Ovary (tissue), 9 donors: Measurements from ENCODE around the gene SLC36A4. TPM values are rescaled to one million over a fixed set of nuclear protein-coding genes. Genes with fewer than 3 reads are reported as not detected.
"Not testable (repeated sequence)": the region's sequence is repeated elsewhere in the genome, so short reads cannot be mapped to it uniquely, and the experiment has no call there.

ENCODE experiments used
- DNase-seq, 5 donors: peaks; one replicate each; pipeline ENCODE4 v3.0.0-alpha.2; 2019 to 2020
- H3K27ac ChIP-seq, 2 donors: fragments of 200-600 bp; one replicate each; pipeline versions ENCODE4 v1.5.1 to v1.8.0; 2019 to 2022
- H3K27me3 ChIP-seq: fragments of 200-600 bp; one replicate; pipeline ENCODE4 v1.8.0; 2022
- H3K36me3 ChIP-seq: fragments of 200-600 bp; sonication (generic); one replicate; pipeline ENCODE4 v1.5.1; 2019
- H3K4me1 ChIP-seq: one replicate; pipeline ENCODE4 v1.8.1; 2013; ENCODE audit warnings: mild to moderate bottlenecking, moderate library complexity; ENCODE audit not compliant: insufficient read depth
- H3K4me3 ChIP-seq: fragments of 200-600 bp; sonication (generic); one replicate; pipeline ENCODE4 v1.5.1; 2017
- H3K9me3 ChIP-seq, 2 donors: fragments of 200-600 bp in 1 of 2; sonication (generic) in 1 of 2; one replicate each; pipeline versions ENCODE4 v1.5.1 to v1.8.1; 2013 to 2019; ENCODE audit warnings: mild to moderate bottlenecking in 1 of 2, moderate library complexity in 1 of 2
- EP300 ChIP-seq: sonication (generic); formaldehyde crosslinking; IDR thresholded peaks from one replicate; pipeline ENCODE4 v1.6.1; 2017; ENCODE audit warnings: antibody characterized with exemption
- POLR2A ChIP-seq: fragments of 450-650 bp; IDR thresholded peaks from one replicate; pipeline ENCODE4 v1.6.1; 2017; ENCODE audit warnings: antibody characterized with exemption, mild to moderate bottlenecking, moderate library complexity
- WGBS, 3 donors: extraction: QIAGEN DNeasy Blood & Tissue Kit in 1 of 3; methylation state at CpG; one replicate each; pipeline versions ENCODE4 v1.1.5 to v1.1.7; 2013 to 2017; 5-methylcytosine and 5-hydroxymethylcytosine counted together
- intact Hi-C, 4 donors: fragments of 100-400 bp; cut with DNase I; formaldehyde crosslinking; loops; one replicate each; pipeline versions ENCODE4 v1.11.0 to v1.15.1; 2022 to 2023
- polyA plus RNA-seq, 2 donors: library from polyadenylated mRNA; stranded (reverse); fragments of 200-250 nt in 1 of 2; fragments of 350-450 nt in 1 of 2; fragmentation: Illumina TruSeq in 1 of 2; extraction: RNeasy Lipid Tissue Mini Kit (QIAGEN cat#74804) in 1 of 2; gene quantifications; one replicate each; pipeline ENCODE4 v1.2.3, GENCODE V29; 2013 to 2014
- total RNA-seq, 7 donors: library from RNA; depleted of rRNA in 2 of 7; stranded (reverse); fragments of >200 nt in 2 of 7; fragmentation: NEBNext Ultra II Directional in 3 of 7; extraction: Animal tissue kit (Norgen Biotek cat#: 25700) in 3 of 7; gene quantifications; one replicate each; pipeline versions ENCODE4 v1.1.0 to v1.2.4, GENCODE V29; 2016 to 2023
- TF ChIP-seq, protein P1 (sequence below), 3 donors: fragments of 450-650 bp in 2 of 3; fragments of 200-600 bp in 1 of 3; IDR thresholded peaks; one replicate each; pipeline versions ENCODE4 v1.5.1 to v1.8.0; 2016 to 2022; ENCODE audit warnings: antibody characterized with exemption in 3 of 3, mild to moderate bottlenecking in 1 of 3
- donor health status: DM: no; HTN: no; CAD: no; lungs with moderate emphysema.
- donor health status: DM: no; HTN: no; CAD: no.
- donor health status: Bipolar disorder and iron deficiency.
- donor health status: DM: yes; HTN: yes; CAD: no.
- donor health status: DM: no; HTN: no; CAD: no.
- donor health status: DM: yes; HTN: yes; CAD: no.

The SLC36A4 gene
- total and polyA plus RNA-seq, 9 donors, result 6.4 to 23.9 (median 13.8) TPM

DNA sequence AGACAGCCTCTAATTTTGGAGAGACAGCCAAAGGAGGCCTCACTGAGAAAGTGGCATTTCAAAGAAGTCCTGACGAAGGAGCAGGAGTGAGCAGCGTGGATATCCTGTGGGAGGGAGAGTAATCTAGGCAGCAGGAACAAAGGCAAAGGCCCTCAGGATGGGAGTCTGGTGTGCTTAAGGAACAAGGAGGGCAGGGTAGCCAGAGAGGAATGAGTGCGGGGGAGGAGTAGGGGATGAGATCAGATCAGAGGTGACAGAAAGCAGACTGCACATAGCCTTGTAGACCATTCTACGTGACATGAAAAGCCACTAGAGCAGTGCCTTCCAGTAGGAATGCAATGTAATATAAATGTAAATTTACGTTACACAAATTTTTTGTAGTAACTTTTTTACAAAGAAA is 5.6 kb downstream of the SLC36A4 start:
- H3K9me3 ChIP-seq, result no peaks in the 10 kb centered on the region
- DNase-seq, result no peak
- WGBS, 3 donors, result 90 to 92% (median 91%) methylated on average over 5 of the region's 5 CpGs
- H3K4me3 ChIP-seq, result no peak overlapping the region
- H3K27ac ChIP-seq, result no peak overlapping the region
- no peaks in the 10 kb centered on the region for H3K27me3 ChIP-seq
- no peaks in the 10 kb centered on the region for H3K4me1 ChIP-seq
- TF ChIP-seq, protein P1, sequence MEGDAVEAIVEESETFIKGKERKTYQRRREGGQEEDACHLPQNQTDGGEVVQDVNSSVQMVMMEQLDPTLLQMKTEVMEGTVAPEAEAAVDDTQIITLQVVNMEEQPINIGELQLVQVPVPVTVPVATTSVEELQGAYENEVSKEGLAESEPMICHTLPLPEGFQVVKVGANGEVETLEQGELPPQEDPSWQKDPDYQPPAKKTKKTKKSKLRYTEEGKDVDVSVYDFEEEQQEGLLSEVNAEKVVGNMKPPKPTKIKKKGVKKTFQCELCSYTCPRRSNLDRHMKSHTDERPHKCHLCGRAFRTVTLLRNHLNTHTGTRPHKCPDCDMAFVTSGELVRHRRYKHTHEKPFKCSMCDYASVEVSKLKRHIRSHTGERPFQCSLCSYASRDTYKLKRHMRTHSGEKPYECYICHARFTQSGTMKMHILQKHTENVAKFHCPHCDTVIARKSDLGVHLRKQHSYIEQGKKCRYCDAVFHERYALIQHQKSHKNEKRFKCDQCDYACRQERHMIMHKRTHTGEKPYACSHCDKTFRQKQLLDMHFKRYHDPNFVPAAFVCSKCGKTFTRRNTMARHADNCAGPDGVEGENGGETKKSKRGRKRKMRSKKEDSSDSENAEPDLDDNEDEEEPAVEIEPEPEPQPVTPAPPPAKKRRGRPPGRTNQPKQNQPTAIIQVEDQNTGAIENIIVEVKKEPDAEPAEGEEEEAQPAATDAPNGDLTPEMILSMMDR (IDR thresholded peaks at IDR 0.05), result no peak
- TF ChIP-seq POLR2A, result no peak
- TF ChIP-seq EP300, result no peak
- no peaks in the 10 kb centered on the region for H3K36me3 ChIP-seq
- intact Hi-C loops, result no loop called here

GRCh38 chr11:93189462-93189861 is 8.3 kb downstream of the SLC36A4 start:
- no peak for DNase-seq
- Histone ChIP-seq H3K27me3 (no peaks in the 10 kb centered on the region), H3K27ac (no peak overlapping the region), H3K4me1 (no peaks in the 10 kb centered on the region), H3K36me3 (no peaks in the 10 kb centered on the region), H3K4me3 (no peak overlapping the region), H3K9me3 (no peaks in the 10 kb centered on the region)
- intact Hi-C loops, result no loop called here
- WGBS, 3 donors, result 96 to 99% (median 98%) methylated on average over 1 of the region's 1 CpG
- no peak for TF ChIP-seq EP300
- TF ChIP-seq, protein P1 (IDR thresholded peaks at IDR 0.05), result no peak
- no peak for TF ChIP-seq POLR2A

GRCh38 chr11:93188726-93189125 is 9.1 kb downstream of the SLC36A4 start:
- no peaks in the 10 kb centered on the region for H3K4me1 ChIP-seq
- H3K36me3 ChIP-seq, result no peaks in the 10 kb centered on the region
- H3K27ac ChIP-seq, result no peak overlapping the region
- no peak overlapping the region for H3K4me3 ChIP-seq
- TF ChIP-seq, protein P1 (IDR thresholded peaks at IDR 0.05), result no peak
- no peak for TF ChIP-seq EP300
- TF ChIP-seq POLR2A, result no peak
- H3K27me3 ChIP-seq, result no peaks in the 10 kb centered on the region
- DNase-seq, result no peak
- H3K9me3 ChIP-seq, result no peaks in the 10 kb centered on the region
- intact Hi-C loops, result no loop called here

DNA sequence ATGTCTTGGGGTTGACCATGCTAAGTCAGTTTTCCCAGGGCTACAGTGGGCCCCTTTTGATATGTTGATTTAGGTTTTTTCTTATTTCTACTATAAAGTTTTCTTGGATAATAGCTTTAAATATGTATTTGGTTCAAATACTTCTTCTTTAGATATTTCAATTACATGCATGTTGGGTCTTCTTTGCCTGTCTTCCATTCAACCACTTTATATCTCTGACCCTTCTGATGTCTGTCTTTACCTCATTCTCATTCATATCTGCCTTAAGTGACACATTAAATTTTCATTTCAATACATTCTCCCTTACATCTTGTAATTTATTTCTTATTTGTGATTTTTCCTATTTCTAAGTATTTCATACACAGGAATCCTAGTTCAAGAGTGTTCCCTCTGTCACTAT is 10.5 kb downstream of the SLC36A4 start:
- no peaks in the 10 kb centered on the region for H3K36me3 ChIP-seq
- no peaks in the 10 kb centered on the region for H3K9me3 ChIP-seq
- TF ChIP-seq, protein P1 (IDR thresholded peaks at IDR 0.05), result no peak
- no peak for TF ChIP-seq EP300
- no peak for TF ChIP-seq POLR2A
- no peaks in the 10 kb centered on the region for H3K4me1 ChIP-seq
- no peak overlapping the region for H3K4me3 ChIP-seq
- H3K27me3 ChIP-seq, result no peaks in the 10 kb centered on the region
- no peak for DNase-seq
- H3K27ac ChIP-seq, result no peak overlapping the region
- intact Hi-C loops, result no loop called here

DNA sequence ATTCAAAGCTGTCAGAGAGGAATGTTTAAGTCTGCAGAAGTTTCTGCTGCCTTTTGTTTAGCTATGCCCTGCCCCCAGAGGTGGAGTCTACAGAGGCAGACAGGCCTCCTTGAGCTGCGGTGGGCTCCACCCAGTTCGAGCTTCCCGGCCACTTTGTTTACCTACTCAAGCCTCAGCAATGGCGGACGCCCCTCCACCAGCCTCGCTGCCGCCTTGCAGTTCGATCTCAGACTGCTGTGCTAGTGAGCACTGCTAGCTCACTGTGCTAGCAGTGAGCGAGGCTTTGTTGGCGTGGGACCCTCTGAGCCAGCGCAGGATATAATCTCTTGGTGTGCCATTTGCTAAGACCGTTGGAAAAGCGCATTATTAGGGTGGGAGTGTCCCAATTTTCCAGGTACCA is 19.9 kb downstream of the SLC36A4 start:
- DNase-seq, result not testable (repeated sequence)

More for the DNA sequence above, 19.9 kb downstream of the SLC36A4 start:
- H3K27ac ChIP-seq, H3K4me1 ChIP-seq, intact Hi-C loops, H3K4me3 ChIP-seq, H3K9me3 ChIP-seq, H3K36me3 ChIP-seq, H3K27me3 ChIP-seq: not testable (repeated sequence)
- 91 to 96% (median 94%) methylated on average over 13 of the region's 13 CpGs for WGBS, 3 donors
